ENCODE measurements around the gene CSRP1. TPM values are rescaled to one million over a fixed set of nuclear protein-coding genes. Genes with fewer than 3 reads are reported as not detected.
"Not testable (repeated sequence)": the region's sequence is repeated elsewhere in the genome, so short reads cannot be mapped to it uniquely, and the experiment has no call there.

CSRP1 gene
- total RNA-seq, 2 donors from 2014 or later: 16.1 to 17.7 TPM

DNA sequence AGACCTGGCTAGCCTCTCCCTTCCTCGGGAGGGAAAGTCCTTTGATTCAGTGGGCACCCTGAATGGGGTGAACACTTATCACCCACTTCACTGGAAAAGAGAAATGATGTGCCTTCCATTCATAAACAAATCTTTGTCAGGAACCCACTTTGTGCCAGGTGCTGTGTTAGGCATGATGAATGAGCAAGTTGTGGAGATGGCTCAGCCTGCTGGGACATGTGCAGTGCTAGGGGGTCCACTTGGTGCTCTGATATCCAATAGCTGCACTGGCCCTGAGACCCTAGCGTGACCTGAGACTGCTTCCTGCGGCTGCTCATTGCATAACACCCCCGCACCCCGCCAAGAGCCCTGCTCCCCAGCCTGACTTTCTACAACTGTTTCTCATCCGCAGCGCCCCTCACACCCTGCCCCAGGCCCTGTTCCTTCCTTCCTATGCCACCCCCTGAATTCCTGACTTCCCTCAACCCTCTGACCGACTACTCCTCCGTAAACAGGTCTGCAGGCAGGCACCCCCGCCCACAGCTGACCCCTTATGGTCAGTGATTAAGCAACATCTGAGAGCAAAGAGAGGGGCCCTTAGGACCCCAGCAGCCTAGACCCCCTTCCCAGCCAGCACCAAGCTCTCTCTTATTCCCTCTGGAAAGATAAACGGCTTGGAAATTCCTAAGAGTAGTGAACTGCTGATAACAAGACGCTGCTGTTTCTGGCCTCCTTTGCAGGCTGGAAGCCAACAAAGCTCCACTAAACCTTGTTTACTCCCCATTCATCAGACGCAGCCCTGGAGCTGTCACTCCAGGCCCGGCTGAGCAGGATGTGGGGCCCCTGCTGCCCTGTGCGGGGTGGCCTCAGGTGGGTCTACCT is 12.9 kb downstream of the CSRP1 start:
- H3K36me3 ChIP-seq (ENCODE audit: control insufficient read depth, insufficient read depth, low read length): no peaks in the 10 kb centered on the region
- Mint-ChIP-seq H3K27ac (peak overlapping the region; percentile 94), H3K36me3 (ENCODE audit: low read depth) (peaks cover 10% of the 10 kb centered on the region), H3K9me3 (peaks cover 4% of the 10 kb centered on the region), H3K4me3 (peak overlapping the region; percentile 31), H3K27me3 (ENCODE audit: insufficient read depth) (no peaks in the 10 kb centered on the region), H3K4me1 (peaks cover 22% of the 10 kb centered on the region)
- TF ChIP-seq, protein P1, sequence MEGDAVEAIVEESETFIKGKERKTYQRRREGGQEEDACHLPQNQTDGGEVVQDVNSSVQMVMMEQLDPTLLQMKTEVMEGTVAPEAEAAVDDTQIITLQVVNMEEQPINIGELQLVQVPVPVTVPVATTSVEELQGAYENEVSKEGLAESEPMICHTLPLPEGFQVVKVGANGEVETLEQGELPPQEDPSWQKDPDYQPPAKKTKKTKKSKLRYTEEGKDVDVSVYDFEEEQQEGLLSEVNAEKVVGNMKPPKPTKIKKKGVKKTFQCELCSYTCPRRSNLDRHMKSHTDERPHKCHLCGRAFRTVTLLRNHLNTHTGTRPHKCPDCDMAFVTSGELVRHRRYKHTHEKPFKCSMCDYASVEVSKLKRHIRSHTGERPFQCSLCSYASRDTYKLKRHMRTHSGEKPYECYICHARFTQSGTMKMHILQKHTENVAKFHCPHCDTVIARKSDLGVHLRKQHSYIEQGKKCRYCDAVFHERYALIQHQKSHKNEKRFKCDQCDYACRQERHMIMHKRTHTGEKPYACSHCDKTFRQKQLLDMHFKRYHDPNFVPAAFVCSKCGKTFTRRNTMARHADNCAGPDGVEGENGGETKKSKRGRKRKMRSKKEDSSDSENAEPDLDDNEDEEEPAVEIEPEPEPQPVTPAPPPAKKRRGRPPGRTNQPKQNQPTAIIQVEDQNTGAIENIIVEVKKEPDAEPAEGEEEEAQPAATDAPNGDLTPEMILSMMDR (conservative IDR thresholded peaks at IDR 0.05): no peak
- 53 to 70% methylated on average over 8 to 15 of the region's 15 CpGs for WGBS, 2 experiments (ENCODE audit: insufficient coverage in 1 of 2, insufficient read length in 1 of 2)
- H3K4me1 ChIP-seq (ENCODE audit: control insufficient read depth, insufficient read depth, low read length): peaks cover 19% of the 10 kb centered on the region
- H3K9ac ChIP-seq (ENCODE audit: extremely low read depth, low read length, poor library complexity, severe bottlenecking): no peak overlapping the region
- DNase-seq: no peak
- no peak overlapping the region for H3K4me3 ChIP-seq (ENCODE audit: low read length)
- no peaks in the 10 kb centered on the region for H3K9me3 ChIP-seq (ENCODE audit: control insufficient read depth, low read length)
- peak overlapping the region; percentile 47 for H3K27ac ChIP-seq (ENCODE audit: low read depth, low read length)
- H3K27me3 ChIP-seq (ENCODE audit: control insufficient read depth, insufficient read depth, low read length, poor library complexity, severe bottlenecking): no peaks in the 10 kb centered on the region

GRCh38 chr1:201493026-201493656 is 13.8 kb downstream of the CSRP1 start:
- H3K27me3 Mint-ChIP-seq (ENCODE audit: insufficient read depth); H3K27ac Mint-ChIP-seq; H3K27me3 ChIP-seq (ENCODE audit: control insufficient read depth, insufficient read depth, low read length, poor library complexity, severe bottlenecking); H3K4me3 Mint-ChIP-seq; H3K27ac ChIP-seq (ENCODE audit: low read depth, low read length); H3K36me3 ChIP-seq (ENCODE audit: control insufficient read depth, insufficient read depth, low read length); H3K9ac ChIP-seq (ENCODE audit: extremely low read depth, low read length, poor library complexity, severe bottlenecking); H3K9me3 ChIP-seq (ENCODE audit: control insufficient read depth, low read length); H3K4me3 ChIP-seq (ENCODE audit: low read length); H3K36me3 Mint-ChIP-seq (ENCODE audit: low read depth); H3K9me3 Mint-ChIP-seq; DNase-seq: not testable (repeated sequence)
- 94 to 100% methylated on average over 1 to 3 of the region's 3 CpGs for WGBS, 2 experiments (ENCODE audit: insufficient coverage in 1 of 2, insufficient read length in 1 of 2)
- H3K4me1 Mint-ChIP-seq: peaks cover 22% of the 10 kb centered on the region
- H3K4me1 ChIP-seq (ENCODE audit: control insufficient read depth, insufficient read depth, low read length): peaks cover 19% of the 10 kb centered on the region

DNA sequence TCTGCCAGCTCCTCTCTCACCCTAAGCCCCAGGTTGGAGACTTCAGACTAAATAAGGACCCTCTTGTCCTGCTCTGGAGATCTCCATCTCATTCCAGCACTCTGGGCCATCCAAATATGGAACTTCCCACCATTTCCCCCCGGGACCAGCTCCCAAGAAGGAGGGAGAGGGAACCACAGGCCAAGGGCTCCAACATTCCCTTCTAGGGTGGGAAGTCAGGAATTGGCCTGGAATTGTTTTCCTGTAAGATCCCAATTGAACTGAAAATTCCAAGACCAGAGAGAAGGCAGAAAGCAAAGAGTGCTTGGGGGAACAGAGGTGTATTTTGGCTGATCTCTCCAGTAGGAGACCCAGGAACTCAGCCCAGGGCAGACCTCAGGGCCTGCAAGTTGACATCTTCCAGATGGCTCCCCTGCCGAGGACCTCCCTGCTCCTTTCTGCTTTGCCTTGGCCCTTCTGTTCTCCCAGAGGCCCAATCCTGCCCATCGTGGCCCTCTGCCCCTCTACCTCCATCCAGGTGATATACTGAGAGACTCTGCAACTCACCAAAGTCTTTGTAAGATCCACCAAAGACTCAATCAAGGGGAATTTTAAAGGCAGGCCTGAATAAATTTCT is 14.9 kb downstream of the CSRP1 start:
- H3K27me3 ChIP-seq (ENCODE audit: control insufficient read depth, insufficient read depth, low read length, poor library complexity, severe bottlenecking): no peaks in the 10 kb centered on the region
- Mint-ChIP-seq H3K9me3 (peaks cover 4% of the 10 kb centered on the region), H3K4me3 (no peak overlapping the region), H3K27ac (no peak overlapping the region), H3K4me1 (peaks cover 22% of the 10 kb centered on the region), H3K36me3 (ENCODE audit: low read depth) (peaks cover 10% of the 10 kb centered on the region), H3K27me3 (ENCODE audit: insufficient read depth) (no peaks in the 10 kb centered on the region)
- no peak overlapping the region for H3K9ac ChIP-seq (ENCODE audit: extremely low read depth, low read length, poor library complexity, severe bottlenecking)
- DNase-seq: no peak
- H3K27ac ChIP-seq (ENCODE audit: low read depth, low read length): no peak overlapping the region
- WGBS, 2 experiments (ENCODE audit: insufficient coverage in 1 of 2, insufficient read length in 1 of 2): 86 to 92% methylated on average over 1 to 3 of the region's 3 CpGs
- H3K9me3 ChIP-seq (ENCODE audit: control insufficient read depth, low read length): no peaks in the 10 kb centered on the region
- H3K36me3 ChIP-seq (ENCODE audit: control insufficient read depth, insufficient read depth, low read length): no peaks in the 10 kb centered on the region
- H3K4me1 ChIP-seq (ENCODE audit: control insufficient read depth, insufficient read depth, low read length): peaks cover 19% of the 10 kb centered on the region
- no peak overlapping the region for H3K4me3 ChIP-seq (ENCODE audit: low read length)
- TF ChIP-seq, protein P1 (conservative IDR thresholded peaks at IDR 0.05): no peak
